Kidney (tissue), 14 donors: ENCODE measurements around the gene FAM181A. TPM values are rescaled to one million over a fixed set of nuclear protein-coding genes. Genes with fewer than 3 reads are reported as not detected.

ENCODE experiments used
- DNase-seq, 5 donors: peaks; one replicate each; pipeline ENCODE4 v3.0.0-alpha.2; 2013 to 2020
- FAIRE-seq: peaks from 2 replicates; lab custom pipeline; 2012; peaks lifted over from hg19 to GRCh38; lab: Jason Lieb, UNC
- H3K27ac ChIP-seq, 2 donors: one replicate each; pipeline ENCODE4 v1.7.0; 2013; ENCODE audit warnings: low read depth in 2 of 2, low read length in 2 of 2, inconsistent platforms in 1 of 2
- H3K27me3 ChIP-seq: one replicate; pipeline ENCODE4 v1.7.1; 2013; ENCODE audit warnings: low read length, inconsistent platforms; ENCODE audit not compliant: control insufficient read depth, insufficient read depth
- H3K36me3 ChIP-seq, 3 donors: one replicate each; pipeline versions ENCODE4 v1.7.0 to v1.7.1; 2013; ENCODE audit warnings: low read length in 3 of 3, control low read depth in 1 of 3, inconsistent platforms in 1 of 3; ENCODE audit not compliant: insufficient read depth in 3 of 3, control insufficient read depth in 2 of 3
- H3K4me1 ChIP-seq, 3 donors: one replicate each; pipeline versions ENCODE4 v1.7.0 to v1.7.1; 2013; ENCODE audit warnings: low read length in 3 of 3, inconsistent platforms in 1 of 3, low read depth in 1 of 3; ENCODE audit not compliant: control insufficient read depth in 2 of 3, insufficient read depth in 2 of 3
- H3K4me3 ChIP-seq, 3 donors: one replicate each; pipeline versions ENCODE4 v1.7.0 to v1.8.1; 2013; ENCODE audit warnings: low read length in 3 of 3, control low read depth in 1 of 3, inconsistent platforms in 1 of 3
- H3K9ac ChIP-seq, 3 donors: one replicate each; pipeline versions ENCODE4 v1.7.0 to v1.7.1; 2013; ENCODE audit warnings: low read length in 3 of 3, control low read depth in 1 of 3, inconsistent platforms in 1 of 3
- H3K9me3 ChIP-seq, 3 donors: one replicate each; pipeline versions ENCODE4 v1.7.0 to v1.7.1; 2013; ENCODE audit warnings: low read length in 3 of 3, control low read depth in 1 of 3, inconsistent platforms in 1 of 3; ENCODE audit not compliant: control insufficient read depth in 2 of 3, insufficient read depth in 1 of 3
- CTCF ChIP-seq: IDR thresholded peaks from 3 replicates; pipeline ENCODE4 v1.5.1; 2012; ENCODE audit warnings: mild to moderate bottlenecking, moderate library complexity, borderline replicate concordance; ENCODE audit not compliant: insufficient read depth; ENCODE audit errors: extremely low read depth
- intact Hi-C: fragments of 100-400 bp; cut with DNase I; formaldehyde crosslinking; loops from one replicate; pipeline ENCODE4 v1.11.1; 2022
- polyA plus RNA-seq: library from polyadenylated mRNA; stranded (reverse); fragments of 350-450 nt; fragmentation: Illumina TruSeq; extraction: RNeasy Lipid Tissue Mini Kit (QIAGEN cat#74804); gene quantifications from one replicate; pipeline ENCODE4 v1.2.3, GENCODE V29; 2014; ENCODE audit warnings: low read depth, low replicate concordance; ENCODE audit not compliant: insufficient read depth
- total RNA-seq: library from RNA; stranded (reverse); fragmentation: NEBNext Ultra II Directional; extraction: Animal tissue kit (Norgen Biotek cat#: 25700); gene quantifications from one replicate; pipeline ENCODE4 v1.2.1, GENCODE V29; 2021
- donor health status: control.
- donor health status: control.
- donor health status: control.
- donor health status: control.
- donor health status: control.
- donor health status: DM: yes; HTN: yes; CAD: no.
- donor health status: Normal renal cell carcinoma (clear cell type).

FAM181A gene
- total and polyA plus RNA-seq, 2 donors from 2014 or later, result not detected

GRCh38 chr14:93951635-93952540 lies 24.7 kb downstream of the FAM181A start:
- DNase-seq, result no peak
- Histone ChIP-seq H3K27me3 (no peaks in the 10 kb centered on the region), H3K9ac (no peak overlapping the region), H3K4me3 (no peak overlapping the region), H3K4me1 (no peaks in the 10 kb centered on the region), H3K36me3 (no peaks in the 10 kb centered on the region), H3K27ac (no peak overlapping the region), H3K9me3 (no peaks in the 10 kb centered on the region)
- FAIRE-seq, result no peak
- intact Hi-C loops, result no loop called here
- TF ChIP-seq CTCF, result no peak

GRCh38 chr14:93952829-93953228 lies 25.7 kb downstream of the FAM181A start:
- Histone ChIP-seq H3K36me3 (no peaks in the 10 kb centered on the region), H3K27me3 (no peaks in the 10 kb centered on the region), H3K4me1 (peaks cover 0 to 3% (median 0%) of the 10 kb centered on the region in 3 donors), H3K9ac (no peak overlapping the region), H3K9me3 (no peaks in the 10 kb centered on the region), H3K4me3 (no peak overlapping the region), H3K27ac (no peak overlapping the region)
- intact Hi-C loops, result no loop called here
- no peak for FAIRE-seq
- no peak for TF ChIP-seq CTCF
- no peak for DNase-seq

GRCh38 chr14:93953263-93953662 lies 26.1 kb downstream of the FAM181A start:
- H3K9me3 ChIP-seq, result no peaks in the 10 kb centered on the region
- no peaks in the 10 kb centered on the region for H3K27me3 ChIP-seq
- no peaks in the 10 kb centered on the region for H3K36me3 ChIP-seq
- DNase-seq (no peak), FAIRE-seq (no peak)
- no peak overlapping the region for H3K4me3 ChIP-seq
- peaks cover 0 to 3% (median 0%) of the 10 kb centered on the region in 3 donors for H3K4me1 ChIP-seq
- intact Hi-C loops, result no loop called here
- TF ChIP-seq CTCF, result no peak
- H3K9ac ChIP-seq, result no peak overlapping the region
- H3K27ac ChIP-seq, result no peak overlapping the region
